Suprapubic skin (tissue), 4 donors: Measurements from ENCODE around the gene LRRC46. TPM values are rescaled to one million over a fixed set of nuclear protein-coding genes. Genes with fewer than 3 reads are reported as not detected.

Source experiments
- DNase-seq, 2 donors: peaks; one replicate each; pipeline ENCODE4 v3.0.0-alpha.2; 2019; ENCODE audit warnings: low spot score in 2 of 2
- H3K27ac ChIP-seq: fragments of 200-600 bp; sonication (generic); one replicate; pipeline ENCODE4 v1.5.1; 2019
- H3K27me3 ChIP-seq: fragments of 200-600 bp; sonication (generic); one replicate; pipeline ENCODE4 v1.5.1; 2019
- H3K36me3 ChIP-seq: fragments of 200-600 bp; sonication (generic); one replicate; pipeline ENCODE4 v1.5.1; 2019
- H3K4me1 ChIP-seq: fragments of 200-600 bp; sonication (generic); one replicate; pipeline ENCODE4 v1.5.1; 2019
- H3K4me3 ChIP-seq: fragments of 200-600 bp; sonication (generic); one replicate; pipeline ENCODE4 v1.5.1; 2019; ENCODE audit warnings: mild to moderate bottlenecking
- H3K9me3 ChIP-seq: fragments of 200-600 bp; sonication (generic); one replicate; pipeline ENCODE4 v1.5.1; 2019
- CTCF ChIP-seq, 2 donors: fragments of 200-600 bp in 1 of 2; fragments of 450-650 bp in 1 of 2; sonication (generic) in 1 of 2; IDR thresholded peaks; one replicate each; pipeline ENCODE4 v1.5.1; 2016 to 2019; ENCODE audit warnings: antibody characterized with exemption in 2 of 2, mild to moderate bottlenecking in 1 of 2, moderate library complexity in 1 of 2
- EP300 ChIP-seq: sonication (generic); formaldehyde crosslinking; IDR thresholded peaks from one replicate; pipeline ENCODE4 v1.6.1; 2017; ENCODE audit warnings: antibody characterized with exemption
- POLR2A ChIP-seq, 2 donors: fragments of 450-650 bp; IDR thresholded peaks; one replicate each; pipeline ENCODE4 v1.6.1; 2017; ENCODE audit warnings: antibody characterized with exemption in 2 of 2, mild to moderate bottlenecking in 2 of 2, moderate library complexity in 2 of 2
- POLR2AphosphoS5 ChIP-seq, 3 donors: sonication (generic); formaldehyde crosslinking; IDR thresholded peaks; one replicate each; pipeline ENCODE4 v1.6.1; 2017; ENCODE audit warnings: antibody characterized with exemption in 3 of 3
- whole genome bisulfite sequencing: methylation state at CpG from one replicate; pipeline ENCODE4 v1.1.5; 2018; 5-methylcytosine and 5-hydroxymethylcytosine counted together
- total RNA-seq, 4 donors: library from RNA; depleted of rRNA; stranded (reverse); fragments of >200 nt; gene quantifications; one replicate each; pipeline ENCODE4 v1.1.0, GENCODE V29; 2016

LRRC46 gene
- total RNA-seq, 4 donors from 2014 or later: not detected

GRCh38 chr17:47815106-47815918 is 16.2 kb upstream of the LRRC46 start:
- H3K9me3 ChIP-seq: no peaks in the 10 kb centered on the region
- no peak overlapping the region for H3K27ac ChIP-seq
- H3K4me3 ChIP-seq: no peak overlapping the region
- DNase-seq: peak in 1 of 2 donors; percentile 35
- peaks cover 57% of the 10 kb centered on the region for H3K36me3 ChIP-seq
- H3K4me1 ChIP-seq: peaks cover 15% of the 10 kb centered on the region
- no peaks in the 10 kb centered on the region for H3K27me3 ChIP-seq
- WGBS: 95% methylated on average over 21 of the region's 21 CpGs
- TF ChIP-seq POLR2A (IDR thresholded peaks at IDR 0.05): no peak
- TF ChIP-seq CTCF (IDR thresholded peaks at IDR 0.05): no peak
- no peak for TF ChIP-seq POLR2AphosphoS5 (IDR thresholded peaks at IDR 0.05)
- no peak for TF ChIP-seq EP300

- no peaks in the 10 kb centered on the region for H3K9me3 ChIP-seq
- no peak overlapping the region for H3K4me3 ChIP-seq
- no peak overlapping the region for H3K27ac ChIP-seq
- no peaks in the 10 kb centered on the region for H3K27me3 ChIP-seq
- H3K4me1 ChIP-seq: peaks cover 13% of the 10 kb centered on the region
- 92% methylated on average over 14 of the region's 21 CpGs for WGBS
- H3K36me3 ChIP-seq: peaks cover 54% of the 10 kb centered on the region
- peak in 1 of 2 donors; percentile 61 for DNase-seq
- TF ChIP-seq POLR2AphosphoS5 (IDR thresholded peaks at IDR 0.05) (no peak), POLR2A (IDR thresholded peaks at IDR 0.05) (no peak), EP300 (no peak), CTCF (IDR thresholded peaks at IDR 0.05) (no peak)
These were observed 15.2 kb upstream of the LRRC46 start for GRCh38 chr17:47816111-47816735.

GRCh38 chr17:47816947-47817346 is 14.5 kb upstream of the LRRC46 start:
- DNase-seq: peak in 1 of 2 donors; percentile 44
- H3K9me3 ChIP-seq: no peaks in the 10 kb centered on the region
- H3K27me3 ChIP-seq: no peaks in the 10 kb centered on the region
- peaks cover 54% of the 10 kb centered on the region for H3K36me3 ChIP-seq
- 96% methylated on average over 10 of the region's 10 CpGs for WGBS
- no peak overlapping the region for H3K27ac ChIP-seq
- no peak overlapping the region for H3K4me3 ChIP-seq
- TF ChIP-seq POLR2AphosphoS5 (IDR thresholded peaks at IDR 0.05) (no peak), EP300 (no peak), POLR2A (IDR thresholded peaks at IDR 0.05) (no peak)
- peaks cover 19% of the 10 kb centered on the region for H3K4me1 ChIP-seq

- Histone ChIP-seq H3K36me3 (peaks cover 51% of the 10 kb centered on the region), H3K27me3 (no peaks in the 10 kb centered on the region), H3K9me3 (no peaks in the 10 kb centered on the region), H3K4me1 (peaks cover 23% of the 10 kb centered on the region), H3K27ac (no peak overlapping the region), H3K4me3 (no peak overlapping the region)
- DNase-seq: no peak
- TF ChIP-seq POLR2A (IDR thresholded peaks at IDR 0.05) (no peak), EP300 (no peak), CTCF (IDR thresholded peaks at IDR 0.05) (no peak), POLR2AphosphoS5 (IDR thresholded peaks at IDR 0.05) (no peak)
- 38% methylated on average over 1 of the region's 11 CpGs for WGBS
These were observed 13.3 kb upstream of the LRRC46 start for GRCh38 chr17:47818002-47818695.

- Histone ChIP-seq H3K4me1 (peaks cover 23% of the 10 kb centered on the region), H3K27ac (no peak overlapping the region), H3K9me3 (no peaks in the 10 kb centered on the region), H3K36me3 (peaks cover 58% of the 10 kb centered on the region), H3K27me3 (no peaks in the 10 kb centered on the region), H3K4me3 (no peak overlapping the region)
- no peak for TF ChIP-seq EP300
- no peak for TF ChIP-seq POLR2AphosphoS5 (IDR thresholded peaks at IDR 0.05)
- TF ChIP-seq CTCF (IDR thresholded peaks at IDR 0.05): no peak
- TF ChIP-seq POLR2A (IDR thresholded peaks at IDR 0.05): no peak
- DNase-seq: no peak
- 87% methylated on average over 8 of the region's 10 CpGs for WGBS
These were observed 12.0 kb upstream of the LRRC46 start for GRCh38 chr17:47819475-47819874.
